BJ (cell line): ENCODE data around the gene GATA2. TPM values are rescaled to one million over a fixed set of nuclear protein-coding genes. Genes with fewer than 3 reads are reported as not detected.

ENCODE experiments used
- CTCF ChIA-PET: fragments of 350-600 bp; formaldehyde crosslinking; extraction: SDS; loops from one replicate; lab custom pipeline; 2021; ENCODE audit warnings: antibody characterized with exemption, inconsistent platforms; lab: Yijun Ruan, JAX
- POLR2A ChIA-PET: fragments of 300-600 bp; sonication (Branson Sonifier 250); formaldehyde crosslinking; extraction: SDS; loops from one replicate; lab custom pipeline; 2021; ENCODE audit warnings: antibody characterized with exemption; lab: Charles Lee
- DNase-seq: peaks from one replicate; pipeline ENCODE4 v3.0.0-alpha.2; 2011; ENCODE audit warnings: low read depth
- H3K27me3 ChIP-seq: 2 replicates; pipeline ENCODE4 v1.6.0; 2011; ENCODE audit warnings: low read length; ENCODE audit not compliant: control insufficient read depth, insufficient read depth
- H3K36me3 ChIP-seq: 2 replicates; pipeline ENCODE4 v1.5.1; 2011; ENCODE audit warnings: low read length; ENCODE audit not compliant: control insufficient read depth, insufficient read depth
- H3K4me3 ChIP-seq: 2 replicates; pipeline ENCODE4 v1.5.1; 2011; ENCODE audit warnings: low read depth, mild to moderate bottlenecking, control low read depth, low read length
- CTCF ChIP-seq: IDR thresholded peaks from 2 replicates; pipeline ENCODE4 v1.5.1; 2011; ENCODE audit warnings: low read depth, mild to moderate bottlenecking, control low read depth, inconsistent platforms, low read length, moderate library complexity; ENCODE audit not compliant: insufficient read depth
- polyA plus RNA-seq: library from polyadenylated mRNA; depleted of rRNA; stranded (reverse); fragments of >200 nt; gene quantifications from 2 replicates; pipeline ENCODE4 v1.2.3, GENCODE V29; 2011

Gene GATA2
- polyA plus RNA-seq, 1 experiment = 13.4 TPM

GRCh38 chr3:128518587-128519490 lies 25.8 kb upstream of the GATA2 start:
- H3K4me3 ChIP-seq = no peak overlapping the region
- H3K36me3 ChIP-seq = no peaks in the 10 kb centered on the region
- CTCF ChIA-PET = interaction anchor here (1.1 to 1.4 kb wide), 2 partner anchors 12 to 93 kb away, joined by 3 read pairs; no protein-coding TSS in a partner anchor
- POLR2A ChIA-PET = no interaction called here
- peaks cover 5% of the 10 kb centered on the region for H3K27me3 ChIP-seq
- TF ChIP-seq CTCF = no peak
- DNase-seq = no peak

GRCh38 chr3:128517648-128518047 lies 24.6 kb upstream of the GATA2 start:
- no peak for DNase-seq
- ChIA-PET CTCF (interaction anchor here (1.4 kb wide), 1 partner anchor 92 kb away, joined by 3 read pairs; no protein-coding TSS in a partner anchor), POLR2A (no interaction called here)
- no peaks in the 10 kb centered on the region for H3K36me3 ChIP-seq
- no peak for TF ChIP-seq CTCF
- H3K4me3 ChIP-seq = no peak overlapping the region
- H3K27me3 ChIP-seq = peaks cover 5% of the 10 kb centered on the region

GRCh38 chr3:128515967-128516366 lies 23.0 kb upstream of the GATA2 start:
- CTCF ChIA-PET = interaction anchor here (0.7 kb wide), 1 partner anchor 68 kb away, joined by 3 read pairs; no protein-coding TSS in a partner anchor
- POLR2A ChIA-PET = no interaction called here
- no peaks in the 10 kb centered on the region for H3K36me3 ChIP-seq
- no peak for DNase-seq
- H3K4me3 ChIP-seq = no peak overlapping the region
- peaks cover 2% of the 10 kb centered on the region for H3K27me3 ChIP-seq
- TF ChIP-seq CTCF = no peak

GRCh38 chr3:128508852-128509251 lies 15.9 kb upstream of the GATA2 start:
- ChIA-PET CTCF (interaction anchor here (1.1 kb wide), 1 partner anchor 83 kb away, joined by 3 read pairs; no protein-coding TSS in a partner anchor), POLR2A (no interaction called here)
- Histone ChIP-seq H3K4me3 (no peak overlapping the region), H3K27me3 (no peaks in the 10 kb centered on the region), H3K36me3 (no peaks in the 10 kb centered on the region; the same call in 1 of the 2 replicates)
- TF ChIP-seq CTCF = no peak
- DNase-seq = no peak

- H3K36me3 ChIP-seq = no peaks in the 10 kb centered on the region; the same call in 1 of the 2 replicates
- no peaks in the 10 kb centered on the region for H3K27me3 ChIP-seq
- ChIA-PET CTCF (interaction anchor here (0.8 to 3.4 kb wide), 8 partner anchors 8 to 412 kb away, joined by 3 to 12 read pairs (median 4); no protein-coding TSS in a partner anchor), POLR2A (no interaction called here)
- no peak for DNase-seq
- H3K4me3 ChIP-seq = no peak overlapping the region
- no peak for TF ChIP-seq CTCF
Measured at GRCh38 chr3:128506754-128507153, 13.8 kb upstream of the GATA2 start.
